ENCODE measurements around the gene PLB1. TPM values are rescaled to one million over a fixed set of nuclear protein-coding genes. Genes with fewer than 3 reads are reported as not detected.

PLB1 gene
- total RNA-seq, 1 experiment from 2014 or later, result 0.44 TPM

DNA sequence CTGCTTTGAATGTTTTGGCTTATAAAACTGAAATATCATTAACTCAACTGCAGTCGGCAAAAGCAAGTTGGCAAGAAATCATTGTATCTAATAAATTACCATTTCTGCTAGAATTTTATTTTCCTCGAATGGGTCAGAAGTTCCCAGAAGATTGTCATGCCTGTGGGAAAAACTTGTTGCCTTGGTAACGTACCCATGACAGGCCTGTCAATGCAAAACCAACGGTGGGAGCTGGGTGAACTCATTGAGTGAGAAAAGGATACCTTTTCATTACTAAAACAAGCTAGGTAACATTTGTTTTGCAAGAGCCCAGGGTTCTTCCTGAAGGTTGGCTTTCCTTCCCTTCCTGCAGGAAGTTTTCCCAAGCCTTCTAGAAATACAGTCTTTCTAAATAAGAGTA is 9.5 kb downstream of the PLB1 start:
- no peak for DNase-seq (ENCODE audit: low spot score)
- H3K27ac Mint-ChIP-seq, result no peak overlapping the region
- H3K27me3 Mint-ChIP-seq (ENCODE audit: low read depth), result 0 out of 2 replicates have a peak, but pooled peaks cover 3% of the 10 kb centered on the region
- ChIA-PET CTCF (interaction anchor here (0.6 kb wide), 1 partner anchor 53 kb away, joined by 3 read pairs; no protein-coding TSS in a partner anchor), POLR2A (no interaction called here)
- no peaks in the 10 kb centered on the region for H3K36me3 Mint-ChIP-seq
- no peaks in the 10 kb centered on the region for H3K4me1 Mint-ChIP-seq
- no peak for TF ChIP-seq PRDM15 (CRISPR knock-in tag; IDR thresholded peaks at IDR 0.05)
- TF ChIP-seq NR3C1 (CRISPR knock-in tag; conservative IDR thresholded peaks at IDR 0.05; ENCODE audit: low read depth), result no peak
- no peak for TF ChIP-seq TCF7 (CRISPR knock-in tag; IDR thresholded peaks at IDR 0.05; ENCODE audit: low read depth)
- TF ChIP-seq CBFB (CRISPR knock-in tag; IDR thresholded peaks at IDR 0.05; ENCODE audit: low read depth), result no peak
- TF ChIP-seq AR (CRISPR knock-in tag; IDR thresholded peaks at IDR 0.05), result no peak
- no peak for TF ChIP-seq FOXP1 (CRISPR knock-in tag; IDR thresholded peaks at IDR 0.05; ENCODE audit: borderline replicate concordance)
- TF ChIP-seq TEAD1 (CRISPR knock-in tag; IDR thresholded peaks at IDR 0.05), result no peak
- TF ChIP-seq, protein P1, sequence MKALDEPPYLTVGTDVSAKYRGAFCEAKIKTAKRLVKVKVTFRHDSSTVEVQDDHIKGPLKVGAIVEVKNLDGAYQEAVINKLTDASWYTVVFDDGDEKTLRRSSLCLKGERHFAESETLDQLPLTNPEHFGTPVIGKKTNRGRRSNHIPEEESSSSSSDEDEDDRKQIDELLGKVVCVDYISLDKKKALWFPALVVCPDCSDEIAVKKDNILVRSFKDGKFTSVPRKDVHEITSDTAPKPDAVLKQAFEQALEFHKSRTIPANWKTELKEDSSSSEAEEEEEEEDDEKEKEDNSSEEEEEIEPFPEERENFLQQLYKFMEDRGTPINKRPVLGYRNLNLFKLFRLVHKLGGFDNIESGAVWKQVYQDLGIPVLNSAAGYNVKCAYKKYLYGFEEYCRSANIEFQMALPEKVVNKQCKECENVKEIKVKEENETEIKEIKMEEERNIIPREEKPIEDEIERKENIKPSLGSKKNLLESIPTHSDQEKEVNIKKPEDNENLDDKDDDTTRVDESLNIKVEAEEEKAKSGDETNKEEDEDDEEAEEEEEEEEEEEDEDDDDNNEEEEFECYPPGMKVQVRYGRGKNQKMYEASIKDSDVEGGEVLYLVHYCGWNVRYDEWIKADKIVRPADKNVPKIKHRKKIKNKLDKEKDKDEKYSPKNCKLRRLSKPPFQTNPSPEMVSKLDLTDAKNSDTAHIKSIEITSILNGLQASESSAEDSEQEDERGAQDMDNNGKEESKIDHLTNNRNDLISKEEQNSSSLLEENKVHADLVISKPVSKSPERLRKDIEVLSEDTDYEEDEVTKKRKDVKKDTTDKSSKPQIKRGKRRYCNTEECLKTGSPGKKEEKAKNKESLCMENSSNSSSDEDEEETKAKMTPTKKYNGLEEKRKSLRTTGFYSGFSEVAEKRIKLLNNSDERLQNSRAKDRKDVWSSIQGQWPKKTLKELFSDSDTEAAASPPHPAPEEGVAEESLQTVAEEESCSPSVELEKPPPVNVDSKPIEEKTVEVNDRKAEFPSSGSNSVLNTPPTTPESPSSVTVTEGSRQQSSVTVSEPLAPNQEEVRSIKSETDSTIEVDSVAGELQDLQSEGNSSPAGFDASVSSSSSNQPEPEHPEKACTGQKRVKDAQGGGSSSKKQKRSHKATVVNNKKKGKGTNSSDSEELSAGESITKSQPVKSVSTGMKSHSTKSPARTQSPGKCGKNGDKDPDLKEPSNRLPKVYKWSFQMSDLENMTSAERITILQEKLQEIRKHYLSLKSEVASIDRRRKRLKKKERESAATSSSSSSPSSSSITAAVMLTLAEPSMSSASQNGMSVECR (CRISPR knock-in tag; IDR thresholded peaks at IDR 0.05; ENCODE audit: borderline replicate concordance), result no peak
- no peak for TF ChIP-seq ZNF423 (CRISPR knock-in tag; IDR thresholded peaks at IDR 0.05)
- TF ChIP-seq ETV6 (CRISPR knock-in tag; IDR thresholded peaks at IDR 0.05), result no peak
- TF ChIP-seq SOX15 (CRISPR knock-in tag; IDR thresholded peaks at IDR 0.05), result no peak
- TF ChIP-seq, protein P2, sequence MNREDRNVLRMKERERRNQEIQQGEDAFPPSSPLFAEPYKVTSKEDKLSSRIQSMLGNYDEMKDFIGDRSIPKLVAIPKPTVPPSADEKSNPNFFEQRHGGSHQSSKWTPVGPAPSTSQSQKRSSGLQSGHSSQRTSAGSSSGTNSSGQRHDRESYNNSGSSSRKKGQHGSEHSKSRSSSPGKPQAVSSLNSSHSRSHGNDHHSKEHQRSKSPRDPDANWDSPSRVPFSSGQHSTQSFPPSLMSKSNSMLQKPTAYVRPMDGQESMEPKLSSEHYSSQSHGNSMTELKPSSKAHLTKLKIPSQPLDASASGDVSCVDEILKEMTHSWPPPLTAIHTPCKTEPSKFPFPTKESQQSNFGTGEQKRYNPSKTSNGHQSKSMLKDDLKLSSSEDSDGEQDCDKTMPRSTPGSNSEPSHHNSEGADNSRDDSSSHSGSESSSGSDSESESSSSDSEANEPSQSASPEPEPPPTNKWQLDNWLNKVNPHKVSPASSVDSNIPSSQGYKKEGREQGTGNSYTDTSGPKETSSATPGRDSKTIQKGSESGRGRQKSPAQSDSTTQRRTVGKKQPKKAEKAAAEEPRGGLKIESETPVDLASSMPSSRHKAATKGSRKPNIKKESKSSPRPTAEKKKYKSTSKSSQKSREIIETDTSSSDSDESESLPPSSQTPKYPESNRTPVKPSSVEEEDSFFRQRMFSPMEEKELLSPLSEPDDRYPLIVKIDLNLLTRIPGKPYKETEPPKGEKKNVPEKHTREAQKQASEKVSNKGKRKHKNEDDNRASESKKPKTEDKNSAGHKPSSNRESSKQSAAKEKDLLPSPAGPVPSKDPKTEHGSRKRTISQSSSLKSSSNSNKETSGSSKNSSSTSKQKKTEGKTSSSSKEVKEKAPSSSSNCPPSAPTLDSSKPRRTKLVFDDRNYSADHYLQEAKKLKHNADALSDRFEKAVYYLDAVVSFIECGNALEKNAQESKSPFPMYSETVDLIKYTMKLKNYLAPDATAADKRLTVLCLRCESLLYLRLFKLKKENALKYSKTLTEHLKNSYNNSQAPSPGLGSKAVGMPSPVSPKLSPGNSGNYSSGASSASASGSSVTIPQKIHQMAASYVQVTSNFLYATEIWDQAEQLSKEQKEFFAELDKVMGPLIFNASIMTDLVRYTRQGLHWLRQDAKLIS (CRISPR knock-in tag; IDR thresholded peaks at IDR 0.05; ENCODE audit: borderline replicate concordance), result no peak
- no peak overlapping the region for H3K4me3 Mint-ChIP-seq
- no peak for ATAC-seq
- no peaks in the 10 kb centered on the region for H3K9me3 Mint-ChIP-seq
